ENCODE measurements around the gene CCDC106.

The CCDC106 gene

DNA sequence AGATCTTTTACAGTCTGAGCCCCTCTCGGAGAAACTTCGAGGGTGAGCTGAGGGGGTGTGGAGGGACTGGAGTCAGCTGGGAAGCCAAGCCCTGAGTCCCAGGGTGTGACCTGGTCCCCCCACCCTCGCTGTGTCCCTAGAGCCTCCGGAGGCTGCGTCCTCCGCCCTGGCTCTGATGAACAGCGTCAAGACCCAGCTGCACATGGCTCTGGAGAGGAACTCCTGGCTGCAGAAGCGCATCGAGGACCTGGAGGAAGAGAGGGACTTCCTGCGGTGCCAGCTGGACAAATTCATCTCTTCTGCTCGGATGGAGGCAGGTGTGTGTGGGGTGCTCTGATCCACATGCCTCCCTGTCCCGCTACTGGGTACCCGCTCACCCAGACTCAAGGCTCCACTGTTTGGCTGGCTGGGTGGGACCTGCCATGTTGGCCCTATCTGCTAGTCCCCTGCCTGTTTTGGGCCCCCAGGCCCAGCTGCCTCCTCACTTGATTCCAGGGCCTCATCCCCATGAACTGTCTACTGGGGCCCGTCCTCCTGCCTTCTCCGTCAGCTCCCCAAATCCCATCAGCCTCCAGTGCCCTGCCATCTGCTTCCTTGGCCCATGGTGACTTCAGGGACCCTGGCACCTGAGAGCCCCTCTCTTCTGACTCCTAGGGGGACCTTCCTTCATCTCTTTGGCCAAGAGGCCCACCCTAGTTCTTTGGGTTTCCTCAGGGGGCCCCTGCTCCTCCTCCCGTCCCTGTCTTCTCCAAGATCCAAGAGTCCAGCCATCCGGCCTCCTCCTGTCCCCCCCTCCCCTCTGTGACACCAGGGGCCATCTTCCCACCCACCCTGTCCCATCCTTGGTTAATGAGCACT is 1.5 kb downstream of the CCDC106 start:
- peaks cover 32% of the 10 kb centered on the region for H3K36me3 ChIP-seq (ENCODE audit: insufficient read depth, low read length)
- peak overlapping the region; percentile 96 for H3K4me3 ChIP-seq
- no peak for DNase-seq (ENCODE audit: low read depth, low spot score)
- peak overlapping the region; percentile 96 for H3K9ac ChIP-seq (ENCODE audit: insufficient read length)
- no peak for TF ChIP-seq FOXP2 (optimal IDR thresholded peaks at IDR 0.05; ENCODE audit: control extremely low read depth, extremely low read length, insufficient read depth)
- no peak for TF ChIP-seq POLR2AphosphoS5 (IDR thresholded peaks at IDR 0.05; ENCODE audit: borderline replicate concordance, low read depth, low read length)
- no peak for TF ChIP-seq EZH2 (IDR thresholded peaks at IDR 0.05)
- H3K9me3 ChIP-seq (ENCODE audit: low read depth, low read length) = no peaks in the 10 kb centered on the region
- H3K27ac ChIP-seq = no peak overlapping the region

DNA sequence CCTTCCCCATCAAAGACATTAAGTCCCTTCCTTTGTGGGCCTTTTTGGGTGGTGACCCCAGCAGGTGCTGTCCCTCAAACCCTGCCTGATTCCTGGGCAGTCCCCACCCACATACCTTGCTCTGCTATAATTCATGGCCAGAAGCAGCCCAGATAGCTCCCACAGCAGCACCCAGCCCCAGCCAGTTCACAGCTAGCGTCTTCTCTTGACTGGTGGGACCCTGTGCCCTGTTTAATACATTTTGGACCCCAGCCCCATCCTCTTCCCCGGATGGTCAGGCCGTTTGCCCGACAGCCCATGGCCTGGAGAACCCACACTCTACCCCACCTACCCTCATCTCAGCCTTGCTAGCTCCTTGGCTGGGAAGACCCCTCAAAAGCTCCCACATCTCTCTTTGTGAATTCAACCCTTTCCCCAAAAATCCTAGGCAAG is 2.1 kb downstream of the CCDC106 start:
- Histone ChIP-seq H3K9ac (ENCODE audit: insufficient read length) (no peak overlapping the region), H3K27ac (no peak overlapping the region), H3K36me3 (ENCODE audit: insufficient read depth, low read length) (peaks cover 25% of the 10 kb centered on the region; the same call in 1 of the 2 replicates), H3K4me3 (no peak overlapping the region), H3K9me3 (ENCODE audit: low read depth, low read length) (no peaks in the 10 kb centered on the region)
- TF ChIP-seq FOXP2 (optimal IDR thresholded peaks at IDR 0.05; ENCODE audit: control extremely low read depth, extremely low read length, insufficient read depth) = no peak
- no peak for TF ChIP-seq POLR2AphosphoS5 (IDR thresholded peaks at IDR 0.05; ENCODE audit: borderline replicate concordance, low read depth, low read length)
- no peak for TF ChIP-seq EZH2 (IDR thresholded peaks at IDR 0.05)
- no peak for DNase-seq (ENCODE audit: low read depth, low spot score)

DNA sequence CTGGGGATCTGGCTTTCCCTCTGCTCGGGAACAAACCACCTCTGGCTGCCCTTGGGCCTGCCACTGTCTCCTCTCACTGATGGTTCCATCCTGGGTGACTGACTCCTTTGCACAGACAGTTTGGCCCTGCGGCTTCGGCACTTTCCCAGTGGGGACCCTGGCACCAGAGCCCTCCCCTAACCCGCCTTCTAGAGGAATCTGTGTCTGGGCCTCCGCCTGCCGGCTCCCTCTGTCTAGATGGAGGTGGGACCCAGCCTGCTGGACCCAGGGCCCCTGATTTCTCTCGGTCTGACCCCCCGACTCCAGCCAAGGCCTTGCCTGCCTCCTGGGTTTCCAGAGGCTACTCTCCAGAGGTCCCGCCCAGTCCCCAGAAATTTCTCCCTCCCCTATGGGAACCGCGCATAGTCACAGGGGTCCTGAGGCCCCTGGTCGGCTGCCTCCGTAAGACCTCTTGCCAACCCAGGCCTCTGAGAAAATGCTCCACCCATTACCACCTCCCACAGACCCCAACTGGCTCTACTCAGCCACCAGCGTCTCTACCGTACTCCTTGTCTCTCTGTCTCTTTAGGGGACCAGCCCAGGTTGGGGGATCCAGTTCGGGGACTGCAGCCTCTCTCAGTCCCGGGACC is 2.7 kb downstream of the CCDC106 start:
- H3K4me3 ChIP-seq = no peak overlapping the region
- no peak for DNase-seq (ENCODE audit: low read depth, low spot score)
- no peak overlapping the region for H3K9ac ChIP-seq (ENCODE audit: insufficient read length)
- H3K27ac ChIP-seq = no peak overlapping the region
- H3K9me3 ChIP-seq (ENCODE audit: low read depth, low read length) = no peaks in the 10 kb centered on the region
- TF ChIP-seq EZH2 (IDR thresholded peaks at IDR 0.05) (no peak), FOXP2 (optimal IDR thresholded peaks at IDR 0.05; ENCODE audit: control extremely low read depth, extremely low read length, insufficient read depth) (no peak), POLR2AphosphoS5 (IDR thresholded peaks at IDR 0.05; ENCODE audit: borderline replicate concordance, low read depth, low read length) (no peak)
- H3K36me3 ChIP-seq (ENCODE audit: insufficient read depth, low read length) = peaks cover 22% of the 10 kb centered on the region

DNA sequence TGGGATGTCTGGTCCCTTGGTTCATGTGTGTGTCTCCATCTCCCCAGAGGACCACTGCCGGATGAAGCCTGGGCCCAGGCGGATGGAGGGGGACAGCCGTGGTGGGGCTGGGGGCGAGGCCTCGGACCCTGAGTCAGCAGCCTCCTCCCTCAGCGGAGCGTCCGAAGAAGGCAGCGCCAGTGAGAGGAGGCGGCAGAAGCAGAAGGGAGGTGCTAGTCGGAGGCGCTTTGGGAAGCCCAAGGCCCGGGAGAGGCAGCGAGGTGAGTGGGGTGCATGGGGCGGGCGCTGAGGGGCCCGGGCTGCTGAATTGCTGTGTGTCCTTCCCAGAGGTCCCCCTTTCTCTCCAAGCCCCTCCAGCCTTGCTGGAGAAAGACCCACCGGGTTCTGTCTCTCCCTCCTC is 3.2 kb downstream of the CCDC106 start:
- DNase-seq (ENCODE audit: low read depth, low spot score) = no peak
- no peak overlapping the region for H3K27ac ChIP-seq
- H3K4me3 ChIP-seq = no peak overlapping the region
- TF ChIP-seq FOXP2 (optimal IDR thresholded peaks at IDR 0.05; ENCODE audit: control extremely low read depth, extremely low read length, insufficient read depth) (no peak), EZH2 (IDR thresholded peaks at IDR 0.05) (no peak), POLR2AphosphoS5 (IDR thresholded peaks at IDR 0.05; ENCODE audit: borderline replicate concordance, low read depth, low read length) (no peak)
- H3K9ac ChIP-seq (ENCODE audit: insufficient read length) = no peak overlapping the region
- peaks cover 26% of the 10 kb centered on the region for H3K36me3 ChIP-seq (ENCODE audit: insufficient read depth, low read length)
- no peaks in the 10 kb centered on the region for H3K9me3 ChIP-seq (ENCODE audit: low read depth, low read length)

DNA sequence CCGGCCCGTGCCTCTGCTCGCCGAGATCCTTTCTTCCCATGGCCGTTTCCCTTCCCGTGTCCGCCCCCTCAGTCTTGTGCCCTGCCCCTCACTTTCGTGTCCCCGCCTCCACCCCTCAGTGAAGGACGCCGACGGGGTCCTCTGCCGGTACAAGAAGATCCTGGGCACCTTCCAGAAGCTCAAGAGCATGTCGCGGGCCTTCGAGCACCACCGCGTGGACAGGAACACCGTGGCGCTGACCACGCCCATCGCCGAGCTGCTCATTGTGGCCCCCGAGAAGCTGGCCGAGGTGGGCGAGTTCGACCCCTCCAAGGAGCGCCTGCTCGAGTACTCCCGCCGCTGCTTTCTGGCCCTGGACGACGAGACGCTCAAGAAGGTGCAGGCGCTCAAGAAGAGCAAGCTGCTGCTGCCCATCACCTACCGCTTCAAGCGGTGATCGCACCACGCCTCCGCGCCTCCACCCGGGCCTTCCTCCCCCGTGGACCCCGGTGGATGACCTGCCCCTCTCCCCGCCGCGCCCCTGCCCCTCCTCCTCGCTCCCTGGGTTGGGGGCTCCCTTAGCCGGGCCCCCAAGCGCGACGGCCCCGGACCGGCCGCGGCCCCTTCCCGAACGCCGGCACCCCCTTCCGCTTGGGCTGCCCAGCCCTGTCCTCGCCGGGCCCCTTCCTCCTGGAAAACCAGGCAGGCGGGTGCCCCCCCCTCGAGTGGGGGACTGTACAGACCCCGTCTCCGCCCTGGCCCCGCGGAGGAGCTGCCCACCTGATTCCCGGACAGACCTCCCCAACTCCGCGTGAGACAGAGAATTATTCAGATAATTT is 4.5 kb downstream of the CCDC106 start:
- TF ChIP-seq POLR2AphosphoS5 (IDR thresholded peaks at IDR 0.05; ENCODE audit: borderline replicate concordance, low read depth, low read length) (no peak), EZH2 (IDR thresholded peaks at IDR 0.05) (no peak), FOXP2 (optimal IDR thresholded peaks at IDR 0.05; ENCODE audit: control extremely low read depth, extremely low read length, insufficient read depth) (no peak)
- DNase-seq (ENCODE audit: low read depth, low spot score) = no peak
- Histone ChIP-seq H3K9ac (ENCODE audit: insufficient read length) (no peak overlapping the region), H3K9me3 (ENCODE audit: low read depth, low read length) (no peaks in the 10 kb centered on the region), H3K27ac (no peak overlapping the region), H3K4me3 (no peak overlapping the region), H3K36me3 (ENCODE audit: insufficient read depth, low read length) (peaks cover 32% of the 10 kb centered on the region)

DNA sequence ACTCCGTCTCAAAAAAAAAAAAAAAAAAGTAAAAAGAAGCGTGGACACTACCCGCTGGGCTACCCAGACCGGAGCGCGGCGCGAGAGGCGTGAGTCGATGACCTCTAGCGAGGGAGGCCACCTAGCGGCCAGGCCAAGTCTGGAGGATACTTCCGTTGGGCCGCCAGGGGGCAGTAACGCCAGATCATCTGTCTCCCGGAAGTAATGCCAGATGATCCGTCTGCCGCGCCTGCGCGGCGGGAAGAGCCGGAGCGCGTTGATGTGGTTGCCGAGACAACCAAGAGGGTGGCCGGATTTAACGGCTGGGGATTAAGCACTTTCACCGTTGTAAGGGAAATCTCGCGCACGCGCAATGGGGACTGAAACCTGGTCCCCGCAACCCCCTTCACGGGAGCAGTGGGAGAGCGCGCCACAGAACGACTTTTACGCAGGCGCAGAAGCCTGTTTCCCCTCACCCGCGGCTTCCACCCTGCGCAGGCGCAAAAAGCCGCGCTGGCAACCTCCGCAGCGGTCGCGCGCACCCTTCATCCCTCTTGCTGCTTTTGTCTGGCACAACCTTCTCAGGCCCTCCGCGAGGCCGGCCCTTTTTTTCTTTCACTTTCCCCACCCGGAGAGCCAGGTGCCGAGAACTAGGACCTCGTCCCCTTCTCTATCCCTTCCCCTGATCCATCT is 5.8 kb downstream of the CCDC106 start:
- TF ChIP-seq FOXP2 (optimal IDR thresholded peaks at IDR 0.05; ENCODE audit: control extremely low read depth, extremely low read length, insufficient read depth) = no peak
- TF ChIP-seq POLR2AphosphoS5 (IDR thresholded peaks at IDR 0.05; ENCODE audit: borderline replicate concordance, low read depth, low read length) = peak; percentile 80
- no peak for TF ChIP-seq EZH2 (IDR thresholded peaks at IDR 0.05)
- Histone ChIP-seq H3K9ac (ENCODE audit: insufficient read length) (peak overlapping the region; percentile 100), H3K4me3 (peak overlapping the region; percentile 96), H3K27ac (peak overlapping the region; percentile 99), H3K9me3 (ENCODE audit: low read depth, low read length) (no peaks in the 10 kb centered on the region), H3K36me3 (ENCODE audit: insufficient read depth, low read length) (peaks cover 36% of the 10 kb centered on the region)
- DNase-seq (ENCODE audit: low read depth, low spot score) = peak; percentile 98

DNA sequence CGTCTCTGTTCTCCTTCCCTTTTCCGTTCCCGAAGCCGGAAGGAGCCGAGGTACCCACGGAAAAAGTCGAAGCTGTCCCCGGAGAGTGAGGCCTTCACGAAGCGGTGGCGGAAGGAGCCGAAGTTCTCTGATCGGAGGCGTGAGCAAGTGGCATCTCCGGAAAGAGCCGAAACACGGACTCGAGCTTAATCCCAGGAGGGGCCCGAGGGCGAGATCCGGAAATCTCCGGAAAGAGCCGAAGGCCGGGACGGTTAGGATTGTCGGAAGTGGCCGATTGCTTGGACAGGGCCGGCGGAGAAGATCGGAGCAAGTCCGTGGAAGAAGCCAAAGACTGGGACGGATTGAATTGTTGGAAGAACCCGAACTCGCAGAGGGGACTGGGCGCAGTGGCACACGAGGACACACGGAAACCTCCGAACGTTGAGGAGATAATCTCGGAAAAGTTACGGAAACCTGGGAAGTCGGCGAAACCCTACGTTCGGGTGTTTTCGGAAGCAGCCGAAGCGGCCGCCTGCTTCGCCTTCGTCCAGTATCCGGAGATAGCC is 6.4 kb downstream of the CCDC106 start:
- DNase-seq (ENCODE audit: low read depth, low spot score) = peak; percentile 96
- no peaks in the 10 kb centered on the region for H3K9me3 ChIP-seq (ENCODE audit: low read depth, low read length)
- peaks cover 41% of the 10 kb centered on the region for H3K36me3 ChIP-seq (ENCODE audit: insufficient read depth, low read length)
- TF ChIP-seq FOXP2 (optimal IDR thresholded peaks at IDR 0.05; ENCODE audit: control extremely low read depth, extremely low read length, insufficient read depth) (peak; percentile 87), EZH2 (IDR thresholded peaks at IDR 0.05) (no peak)
- peak overlapping the region; percentile 100 for H3K9ac ChIP-seq (ENCODE audit: insufficient read length)
- peak overlapping the region; percentile 99 for H3K27ac ChIP-seq
- peak overlapping the region; percentile 96 for H3K4me3 ChIP-seq
